GM21717 (cell line): ENCODE measurements around the gene MZT2A.
"Not testable (repeated sequence)": the region's sequence is repeated elsewhere in the genome, so short reads cannot be mapped to it uniquely, and the experiment has no call there.

Experiments
- ATAC-seq: cut with Tn5 transposase; IDR thresholded peaks from one replicate; pipeline ENCODE4 v1.9.1; 2021; ENCODE audit warnings: mild to moderate bottlenecking, moderate library complexity; ENCODE audit not compliant: unreplicated experiment

Gene MZT2A

DNA sequence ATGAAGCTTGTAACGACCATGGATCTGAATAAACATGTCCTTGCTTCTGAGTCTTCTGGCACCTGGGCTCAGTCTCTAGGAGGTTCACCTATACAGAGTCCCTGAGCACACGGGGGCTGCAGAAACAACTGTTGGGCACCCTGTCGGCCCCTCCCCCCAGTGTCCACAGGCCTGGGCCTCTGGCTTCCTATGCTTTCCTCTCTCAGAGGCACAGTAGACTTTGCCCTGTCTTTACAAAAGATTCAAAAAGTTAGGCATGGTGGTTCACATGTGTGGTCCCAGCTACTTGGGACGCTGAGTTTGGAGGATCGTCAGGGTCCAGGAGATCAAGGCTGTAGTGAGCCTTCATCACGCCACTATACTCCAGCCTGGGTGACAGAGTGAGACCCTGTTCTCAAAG lies 29.3 kb upstream of the MZT2A start:
- ATAC-seq: not testable (repeated sequence)

DNA sequence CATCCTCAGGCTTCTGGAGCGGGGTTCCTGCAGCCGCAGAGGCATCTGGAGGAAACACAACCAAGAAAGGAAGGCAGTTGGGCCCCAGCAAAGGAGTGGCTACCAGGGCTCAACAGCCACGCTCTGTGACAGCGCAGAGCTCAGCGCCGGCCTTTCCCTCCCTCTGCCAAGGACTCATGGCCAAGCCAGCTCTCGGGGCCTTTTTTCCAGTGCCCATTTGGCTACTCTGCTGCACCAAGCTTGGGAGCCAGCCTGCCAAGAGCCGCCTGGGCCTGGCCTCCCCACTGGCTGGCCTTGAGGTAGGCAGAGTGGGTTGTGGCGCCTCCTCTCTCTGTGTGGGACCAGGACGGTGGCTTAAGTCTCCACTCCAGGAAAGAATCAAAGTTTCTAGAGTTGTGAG lies 28.3 kb upstream of the MZT2A start:
- ATAC-seq: no peak

DNA sequence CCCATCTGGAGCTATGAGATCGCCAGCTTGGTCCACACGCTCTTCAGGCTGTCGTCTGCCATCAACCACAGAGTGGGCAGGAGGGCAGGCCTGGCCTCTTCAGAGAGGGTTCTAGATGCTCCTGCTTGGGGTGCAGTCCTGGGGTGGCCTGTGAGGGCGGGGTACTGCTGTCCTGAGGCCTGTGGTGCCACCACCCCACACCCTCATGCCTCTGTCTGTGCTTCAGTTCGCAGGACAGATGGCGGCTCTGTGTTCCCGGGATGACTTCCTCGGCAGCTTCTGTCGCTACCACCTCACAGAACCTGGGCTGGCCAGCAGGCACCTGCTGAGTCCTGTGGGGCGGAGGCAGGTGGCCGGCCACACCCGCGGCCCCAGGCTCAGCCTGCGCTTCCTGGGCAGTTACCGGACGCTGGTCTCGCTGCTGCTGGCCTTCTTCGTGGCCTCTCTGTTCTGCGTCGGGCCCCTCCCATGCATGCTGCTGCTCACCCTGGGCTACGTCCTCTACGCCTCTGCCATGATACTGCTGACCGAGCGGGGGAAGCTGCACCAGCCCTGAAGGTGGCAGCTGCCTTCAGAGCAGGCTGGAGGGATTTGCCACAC lies 27.8 kb upstream of the MZT2A start:
- ATAC-seq: not testable (repeated sequence)

DNA sequence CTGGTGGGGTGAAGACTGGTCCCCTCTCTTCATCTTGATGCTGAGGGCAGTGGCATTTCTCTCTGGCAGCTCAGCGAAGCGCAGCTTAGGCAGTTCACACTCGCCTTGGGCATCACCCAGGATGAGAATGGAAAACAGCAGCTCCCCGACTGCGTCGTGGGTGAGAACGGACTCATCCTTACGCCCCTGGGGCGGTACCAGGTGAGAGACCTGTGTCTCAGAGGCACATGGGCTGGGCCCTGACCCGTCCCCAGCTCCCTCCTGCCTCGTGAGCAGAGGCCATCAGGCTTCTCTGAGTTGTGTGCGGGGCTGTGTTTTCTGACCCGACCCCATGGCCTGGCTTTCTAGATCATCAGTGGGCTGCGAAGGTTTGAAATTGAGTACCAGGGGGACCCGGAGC lies 27.3 kb upstream of the MZT2A start:
- ATAC-seq: no peak

DNA sequence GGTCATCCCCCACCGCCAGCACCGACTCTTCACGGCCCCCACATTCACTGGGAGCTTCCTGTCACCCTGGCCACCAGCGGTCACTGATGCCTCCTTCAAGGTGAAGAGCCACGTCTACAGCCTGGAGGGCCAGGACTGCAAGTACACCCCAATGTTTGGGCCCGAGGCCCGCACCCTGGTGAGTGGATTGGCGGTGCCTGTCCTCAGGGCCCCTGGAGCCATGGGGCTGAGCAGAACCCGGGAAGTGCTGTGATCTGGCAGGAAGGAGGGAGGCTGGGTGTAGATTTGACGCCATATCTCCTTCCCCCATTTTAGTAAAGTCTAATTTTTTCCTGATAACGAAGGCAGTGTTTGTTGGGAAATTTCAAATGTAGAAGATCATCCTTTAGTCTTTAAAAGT lies 26.3 kb upstream of the MZT2A start:
- ATAC-seq: not testable (repeated sequence)

DNA sequence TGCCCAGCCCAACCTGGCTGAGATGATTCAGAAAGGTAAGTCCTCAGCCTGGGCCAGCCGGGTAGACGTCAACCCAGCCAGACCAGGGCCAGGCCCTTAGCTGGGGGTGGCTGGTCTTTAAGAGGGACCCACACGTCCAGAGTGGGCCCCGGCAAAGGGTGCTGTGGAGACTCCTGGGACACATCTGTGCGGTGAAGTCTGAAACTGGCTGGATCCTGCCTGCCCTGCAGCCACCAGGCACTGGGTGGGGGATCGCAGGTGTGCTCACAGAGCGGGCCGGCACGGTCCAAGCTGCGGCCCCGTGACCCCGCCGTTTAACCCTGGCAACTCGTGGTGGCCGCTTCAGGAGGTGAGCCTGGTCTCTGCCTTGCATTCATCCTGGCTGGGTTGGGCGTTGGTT lies 25.7 kb upstream of the MZT2A start:
- ATAC-seq: not testable (repeated sequence)

DNA sequence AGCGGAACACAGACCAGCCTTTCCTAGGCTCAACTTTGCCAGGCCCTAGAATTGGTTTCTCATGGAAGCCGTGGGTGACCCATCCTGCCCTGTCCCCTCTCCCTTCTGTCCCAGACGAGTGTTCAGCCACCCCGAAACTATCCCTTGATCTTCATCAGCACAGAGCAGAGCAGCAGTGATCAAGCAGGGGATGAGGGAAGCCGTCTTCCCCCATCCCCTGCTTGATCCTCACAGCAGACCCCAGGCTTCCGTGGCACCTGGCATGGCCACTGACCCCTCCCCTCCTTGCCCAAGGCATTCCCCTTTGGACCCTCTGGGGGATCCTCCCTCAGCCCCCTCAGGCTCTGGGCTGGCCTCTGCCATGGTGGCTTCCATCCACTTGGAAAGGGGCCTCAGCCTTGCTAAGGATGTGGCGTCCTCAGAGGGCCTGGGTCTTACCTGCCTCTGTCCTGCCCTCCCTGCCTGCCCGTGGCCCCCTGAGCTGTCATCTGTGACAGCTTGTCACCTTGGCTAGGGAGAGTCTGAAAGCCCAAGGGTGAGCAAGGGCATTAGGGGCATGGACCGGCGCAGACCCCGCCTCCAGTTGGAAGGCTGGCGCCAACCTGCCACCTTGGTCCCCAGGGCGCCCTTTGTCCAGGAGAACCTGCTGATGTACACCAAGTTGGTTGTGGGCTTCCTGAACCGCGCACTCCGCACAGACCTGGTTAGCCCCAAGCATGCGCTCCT lies 25.1 kb upstream of the MZT2A start:
- no peak for ATAC-seq

DNA sequence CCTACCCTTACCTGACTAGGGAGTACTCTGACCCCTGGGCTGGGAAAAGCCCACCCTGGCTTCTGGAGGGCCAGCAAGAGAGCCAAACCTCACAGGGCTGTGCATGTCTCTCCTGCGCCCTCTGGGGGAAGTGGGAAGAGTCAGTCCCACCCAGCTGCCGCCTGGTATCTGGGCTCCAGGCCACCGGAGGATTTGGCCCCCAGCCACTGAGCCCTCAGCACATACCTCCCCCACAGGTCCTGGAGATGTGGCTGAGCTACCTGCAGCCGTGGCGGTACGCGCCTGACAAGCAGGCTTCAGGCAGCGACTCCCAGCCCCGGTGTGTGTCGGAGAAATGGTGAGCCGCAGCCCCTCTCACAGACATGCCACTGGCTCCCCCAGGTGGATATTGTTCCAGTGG lies 24.4 kb upstream of the MZT2A start:
- not testable (repeated sequence) for ATAC-seq

DNA sequence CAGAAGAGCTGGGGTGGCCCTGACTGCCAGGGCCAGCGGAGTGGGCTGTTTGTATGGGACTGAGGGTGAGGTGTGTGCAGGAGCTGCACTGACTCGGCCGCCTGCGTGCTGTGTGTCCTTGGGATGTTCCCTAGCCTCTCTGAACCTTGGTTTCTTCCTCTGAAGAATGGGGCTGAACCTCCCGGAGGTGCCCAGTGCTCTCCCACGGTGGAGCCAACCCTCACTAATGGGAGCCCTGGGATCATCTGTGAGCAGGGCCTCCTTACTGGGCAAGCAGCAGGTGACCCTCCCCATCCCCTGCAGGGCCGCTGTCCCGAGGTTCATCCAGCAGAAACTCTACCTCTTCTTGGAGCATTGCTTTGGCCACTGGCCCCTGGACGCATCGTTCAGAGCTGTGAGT lies 23.8 kb upstream of the MZT2A start:
- ATAC-seq: no peak

DNA sequence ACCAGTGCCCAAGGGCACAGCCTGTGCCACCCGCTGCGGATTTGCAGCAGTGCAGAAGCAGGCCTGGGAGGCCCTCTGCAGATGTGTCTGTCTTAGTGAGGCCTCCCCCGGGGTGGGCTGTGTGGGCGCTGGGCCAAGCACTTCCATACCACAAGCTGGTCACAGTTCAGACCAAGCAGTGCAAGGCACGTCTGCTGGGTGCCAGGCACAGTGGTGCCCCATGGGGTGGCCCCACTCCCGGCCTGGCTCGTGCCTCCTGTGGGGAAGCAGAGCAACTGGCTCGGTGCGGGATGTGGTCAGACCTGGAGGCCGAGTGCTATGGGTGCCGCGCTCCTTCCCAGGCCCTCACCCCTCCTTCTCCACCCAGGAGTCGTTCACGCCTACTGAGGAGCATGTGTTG lies 23.0 kb upstream of the MZT2A start:
- ATAC-seq: not testable (repeated sequence)

DNA sequence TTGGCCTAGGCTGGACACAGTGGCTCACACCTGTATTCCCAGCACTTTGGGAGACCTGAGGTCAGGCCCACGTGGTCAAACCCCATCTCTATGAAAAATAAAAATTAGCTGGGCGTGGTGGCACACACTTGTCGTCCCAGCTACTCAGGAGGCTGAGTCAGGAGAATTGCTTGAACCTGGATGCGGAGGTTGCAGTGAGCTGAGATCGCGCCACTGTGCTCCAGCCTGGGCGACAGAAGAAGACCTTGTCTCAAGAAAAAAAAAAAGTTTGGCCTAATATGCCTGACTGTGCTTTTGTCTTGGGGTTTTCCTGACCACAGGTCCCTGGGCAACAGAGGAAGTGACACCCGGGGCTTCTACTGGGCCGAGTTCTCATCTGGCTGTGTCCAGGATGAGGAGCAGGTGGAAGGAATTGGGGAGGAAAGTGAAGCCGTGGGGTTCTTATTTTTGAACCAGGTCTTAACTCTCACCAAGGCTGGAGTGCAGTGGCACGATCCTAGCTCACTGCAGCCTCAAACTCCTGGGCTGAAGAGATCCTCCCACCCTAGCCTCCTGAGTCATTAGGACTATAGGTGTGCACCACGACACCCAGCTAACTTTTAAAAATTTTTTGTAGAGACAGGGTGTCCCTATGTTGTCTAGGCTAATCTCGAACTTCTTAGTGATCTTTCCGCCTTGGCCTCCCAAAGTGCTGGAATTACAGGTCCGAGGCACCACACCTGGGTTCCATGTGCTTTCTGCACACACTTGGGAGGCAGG lies 22.4 kb upstream of the MZT2A start:
- peak; percentile 66 for ATAC-seq

DNA sequence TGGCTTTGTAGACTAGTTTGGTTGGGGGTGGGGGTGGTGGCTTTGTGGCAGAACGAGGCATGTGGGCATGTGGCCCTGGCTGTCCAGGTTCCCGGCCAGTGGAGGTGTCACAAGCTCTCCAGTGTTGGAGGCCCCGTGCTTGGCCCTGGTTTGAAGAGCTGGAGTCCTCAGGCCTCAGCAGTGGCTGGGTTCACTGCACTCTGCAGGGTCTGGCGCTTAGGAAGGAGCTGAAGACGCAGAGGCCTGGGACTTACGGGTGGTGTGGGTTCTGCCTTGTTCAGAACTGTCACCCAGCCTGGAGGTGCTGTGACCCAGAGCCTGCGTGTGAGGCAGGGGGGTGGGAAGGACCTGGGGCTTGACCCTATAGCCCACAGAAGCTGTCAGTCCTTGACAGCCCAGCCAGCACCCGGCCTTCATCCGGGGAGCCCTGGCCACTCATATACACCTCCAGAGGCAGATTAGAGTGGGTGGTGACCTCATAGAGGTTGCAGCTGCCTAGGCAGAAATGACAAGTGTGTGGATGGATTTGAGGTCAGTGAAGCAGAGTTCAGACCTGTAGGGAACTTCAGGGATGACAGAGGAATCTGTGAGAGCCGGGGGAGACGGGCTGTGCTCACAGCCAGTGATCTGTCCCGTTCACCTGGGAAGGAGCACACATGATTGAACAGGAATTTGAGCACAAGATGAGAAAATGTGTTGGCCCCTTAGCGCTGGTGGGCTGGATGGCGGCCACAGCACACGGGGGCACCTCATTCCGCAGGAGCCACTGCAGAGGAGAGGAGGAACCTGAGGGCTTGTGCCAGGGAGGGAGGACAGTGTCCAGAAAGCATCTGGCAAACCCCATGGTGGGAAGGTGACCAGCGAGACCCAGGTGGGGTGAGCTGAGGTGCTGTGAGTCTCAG lies 20.0 kb upstream of the MZT2A start:
- not testable (repeated sequence) for ATAC-seq

DNA sequence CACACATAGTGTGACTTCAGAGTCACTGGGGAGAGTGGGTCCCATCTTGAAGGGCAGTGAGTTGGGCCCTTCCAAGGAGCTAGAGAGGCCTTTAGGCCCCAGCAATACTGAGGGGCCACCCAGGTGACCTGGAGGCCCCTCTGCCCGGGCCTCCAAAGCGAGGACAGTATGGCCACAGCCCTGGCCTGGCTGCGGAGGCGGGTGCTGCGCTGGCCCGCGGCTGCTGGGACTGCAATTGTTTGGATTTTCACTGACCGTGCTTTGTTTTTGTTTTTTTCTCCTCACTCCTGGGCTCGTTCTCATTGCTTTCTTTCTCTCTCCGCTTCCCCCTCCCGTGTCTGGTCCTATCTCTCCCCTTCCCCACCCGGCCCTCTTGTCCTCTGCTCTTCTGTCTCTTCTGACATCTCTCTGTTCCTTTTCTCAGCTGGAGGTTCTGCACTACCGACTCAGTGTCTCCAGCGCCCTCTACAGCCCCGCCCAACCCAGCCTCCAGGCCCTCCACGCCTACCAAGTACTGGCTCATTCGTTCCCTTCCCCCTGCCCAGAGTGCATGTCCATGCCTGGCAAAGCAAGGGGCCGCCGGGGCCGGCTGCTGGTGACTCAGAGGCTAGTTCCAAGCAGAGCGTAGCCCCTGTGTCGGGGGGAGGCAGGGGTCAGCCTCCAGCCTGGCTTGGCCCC lies 19.2 kb upstream of the MZT2A start:
- ATAC-seq: not testable (repeated sequence)

DNA sequence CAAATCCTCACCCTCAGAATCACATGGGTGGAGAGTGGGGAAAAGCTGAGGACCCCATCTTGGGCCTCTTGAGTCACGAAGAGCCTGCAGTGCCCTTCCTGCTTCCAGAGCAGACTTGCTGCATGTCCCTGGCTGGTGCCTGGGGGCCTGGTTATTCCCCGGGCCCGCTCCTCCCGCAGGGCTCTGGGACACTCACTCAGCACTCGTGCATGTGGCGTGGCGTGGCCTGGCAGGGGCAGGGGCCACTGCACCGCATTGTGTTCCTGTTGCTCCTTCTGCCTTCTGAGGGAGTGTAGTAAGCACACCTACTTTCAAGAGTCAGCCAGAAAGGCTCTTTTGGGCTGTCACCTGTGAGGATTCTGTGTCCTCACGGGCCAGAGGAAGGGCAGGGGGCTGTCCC lies 17.4 kb upstream of the MZT2A start:
- ATAC-seq: no peak

DNA sequence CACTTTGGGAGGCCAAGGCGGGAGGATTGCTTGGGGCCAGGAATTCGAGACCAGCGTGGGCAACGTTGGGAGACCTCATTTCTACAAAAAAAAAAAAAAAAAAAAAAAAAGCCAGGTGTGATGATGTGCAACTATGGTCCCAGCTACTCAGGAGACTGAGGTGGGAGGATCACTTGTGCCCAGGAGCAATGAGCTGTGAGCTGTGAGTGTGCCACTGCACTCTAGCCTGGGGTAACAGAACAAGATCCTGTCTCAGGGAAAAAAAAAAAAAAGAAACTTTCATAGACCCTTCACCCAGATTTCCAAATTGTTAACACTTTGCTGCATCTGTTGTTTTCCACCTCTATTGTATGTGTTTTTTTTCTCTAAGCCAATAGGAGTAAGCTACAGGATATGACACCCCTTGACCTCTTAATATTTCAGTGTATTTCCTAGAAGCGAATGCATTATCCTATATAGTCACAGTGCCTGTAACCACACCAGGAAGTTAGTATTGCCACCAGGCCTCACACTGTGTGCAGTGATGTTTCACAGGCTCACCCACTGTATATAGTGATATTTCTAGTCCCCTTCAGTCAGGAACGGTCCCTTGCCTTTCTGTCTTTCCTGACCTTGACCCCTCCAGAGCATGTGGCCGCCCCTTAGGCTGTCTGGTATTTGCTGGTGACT lies 12.0 kb upstream of the MZT2A start:
- not testable (repeated sequence) for ATAC-seq

DNA sequence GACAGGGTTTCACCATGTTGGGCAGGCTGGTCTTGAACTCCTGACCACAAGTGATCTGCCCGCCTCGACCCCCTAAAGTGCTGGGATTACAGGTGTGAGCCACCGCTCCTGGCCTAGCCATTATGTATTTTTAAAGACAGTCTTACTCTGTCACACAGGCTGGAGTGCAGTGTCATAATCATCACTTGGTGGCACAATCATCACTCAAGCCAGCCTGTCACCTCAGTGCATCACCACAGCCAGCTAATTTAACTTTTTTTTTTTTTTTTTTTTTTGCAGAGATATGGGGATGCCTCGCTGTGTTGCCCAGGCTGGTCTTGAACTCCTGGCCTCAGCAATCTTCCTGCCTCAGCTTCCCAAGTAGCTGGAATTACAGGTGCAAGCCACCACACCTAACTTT lies 11.4 kb upstream of the MZT2A start:
- not testable (repeated sequence) for ATAC-seq

DNA sequence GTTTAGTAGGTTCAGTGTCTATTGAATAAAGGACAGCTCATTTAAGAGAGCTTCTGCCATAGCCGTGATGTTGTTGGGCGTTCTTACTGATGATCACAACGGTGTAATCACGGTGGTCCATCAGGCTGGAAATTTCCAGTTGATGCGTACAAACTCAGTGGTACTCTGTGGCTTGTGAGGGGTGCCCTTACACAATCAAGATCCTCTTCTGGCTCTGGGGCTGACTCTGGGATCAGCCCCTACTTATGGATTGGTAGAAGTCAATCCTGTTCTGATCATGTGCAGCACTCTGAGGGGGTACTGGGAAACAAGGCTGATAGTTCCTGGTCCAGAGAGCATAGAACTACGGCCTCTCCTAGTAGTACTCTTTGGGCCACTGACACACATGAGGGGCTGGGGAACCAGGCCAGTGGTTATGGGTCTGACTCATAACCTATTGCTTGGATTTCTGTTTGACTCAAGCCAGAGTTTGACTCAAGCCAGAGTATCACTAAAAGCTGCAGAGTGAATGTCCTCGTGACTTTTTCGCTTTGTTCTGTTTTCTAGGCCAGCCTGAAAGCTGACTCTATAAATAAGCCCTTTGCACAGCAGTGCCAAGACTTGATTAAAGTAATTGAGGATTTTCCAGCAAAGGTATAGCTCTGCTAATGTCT lies 6.2 kb upstream of the MZT2A start:
- peak; percentile 88 for ATAC-seq

DNA sequence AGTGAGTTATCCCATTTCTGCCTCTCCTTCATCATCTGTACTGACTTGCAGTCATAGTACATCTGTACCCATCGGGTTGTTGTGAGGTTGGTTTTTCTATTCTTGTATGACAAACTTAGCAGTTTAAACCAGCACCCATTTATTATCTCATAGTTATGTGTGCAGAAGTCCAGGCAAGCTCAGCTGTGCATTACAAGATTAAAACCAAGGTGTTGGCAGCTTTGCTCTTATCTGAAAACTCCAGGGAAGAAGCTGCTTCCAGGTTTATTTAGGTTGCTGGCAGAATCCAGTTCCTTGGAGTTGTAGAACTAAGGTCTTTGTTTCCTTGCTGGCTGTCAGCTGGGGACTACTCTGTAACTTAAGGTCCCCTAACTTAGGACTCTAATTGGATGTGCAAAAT lies 3.3 kb upstream of the MZT2A start:
- ATAC-seq: not testable (repeated sequence)

DNA sequence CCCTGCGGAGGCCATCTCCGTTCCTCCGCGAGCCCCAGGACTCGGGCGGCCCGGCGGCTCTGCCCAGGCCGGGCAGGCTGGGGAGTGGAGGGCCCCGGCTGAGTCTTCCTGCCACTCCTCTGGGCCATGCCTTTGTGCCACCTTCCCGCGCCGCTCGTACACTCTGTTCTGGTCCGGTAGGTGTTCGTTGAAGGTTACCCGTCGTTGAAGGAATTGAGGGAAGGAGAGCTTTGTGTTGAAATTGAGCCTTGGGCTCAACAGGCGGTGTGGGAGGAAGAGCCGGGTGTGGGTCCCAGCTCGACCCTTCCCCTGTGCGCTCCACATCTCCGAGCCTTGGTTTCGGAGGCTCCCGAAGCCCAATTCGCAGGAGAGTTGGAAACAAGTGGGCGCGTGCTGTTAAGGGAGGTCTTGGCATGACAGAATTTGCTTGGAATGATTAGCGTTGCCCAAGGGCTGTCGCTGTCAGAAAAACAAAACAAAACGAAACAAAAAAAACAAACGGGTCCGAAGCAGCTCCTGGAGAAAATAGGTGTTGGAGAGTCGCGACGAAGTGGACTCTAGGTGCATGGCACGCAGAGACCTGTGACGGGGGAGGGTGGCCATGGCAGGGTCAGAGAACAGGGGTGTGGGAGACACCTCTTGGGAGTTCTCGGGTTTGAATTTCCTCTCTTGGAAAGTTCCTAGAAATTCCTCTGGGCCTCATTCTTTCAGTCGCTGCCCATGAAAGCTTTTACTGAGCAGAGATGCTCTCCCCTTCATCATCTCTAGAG lies 1.2 kb upstream of the MZT2A start:
- peak; percentile 22 for ATAC-seq
